Peyer's patch (tissue), 4 donors: ENCODE measurements around the gene WHRN.

Source experiments
- POLR2A ChIP-seq, 2 donors: fragments of 450-650 bp; IDR thresholded peaks; one replicate each; pipeline ENCODE4 v1.5.1; 2017; ENCODE audit warnings: antibody characterized with exemption in 2 of 2, mild to moderate bottlenecking in 2 of 2, moderate library complexity in 2 of 2
- TF ChIP-seq, protein P1 (sequence below), 6 experiments: fragments of 450-650 bp in 4 of 6; fragments of 200-600 bp in 2 of 6; sonication (generic) in 1 of 6; IDR thresholded peaks; one replicate each; pipeline ENCODE4 v1.5.1; 2017 to 2019; ENCODE audit warnings: antibody characterized with exemption in 6 of 6, mild to moderate bottlenecking in 3 of 6, moderate library complexity in 1 of 6

DNA sequence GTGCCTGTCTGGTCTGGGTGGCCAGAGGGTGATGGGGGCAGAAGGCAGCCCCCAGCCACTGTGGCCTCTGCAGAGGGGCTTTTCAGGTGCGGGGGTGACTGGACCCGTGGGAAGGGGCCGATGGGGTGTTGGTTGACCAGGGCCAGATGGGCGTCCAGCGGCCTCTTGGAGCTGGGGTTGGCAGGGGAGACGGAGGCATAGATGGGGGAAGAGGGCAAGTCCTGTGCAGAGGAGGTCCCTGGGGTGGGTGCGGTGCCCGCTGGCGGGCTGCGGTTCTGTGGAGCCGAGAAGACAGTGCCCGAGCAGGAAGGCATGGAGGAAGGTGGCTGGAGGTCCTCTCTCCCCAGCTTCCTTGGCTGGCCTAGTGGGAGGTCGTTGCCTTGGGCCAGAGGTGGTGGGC lies 98.8 kb downstream of the WHRN start:
- TF ChIP-seq, protein P1, sequence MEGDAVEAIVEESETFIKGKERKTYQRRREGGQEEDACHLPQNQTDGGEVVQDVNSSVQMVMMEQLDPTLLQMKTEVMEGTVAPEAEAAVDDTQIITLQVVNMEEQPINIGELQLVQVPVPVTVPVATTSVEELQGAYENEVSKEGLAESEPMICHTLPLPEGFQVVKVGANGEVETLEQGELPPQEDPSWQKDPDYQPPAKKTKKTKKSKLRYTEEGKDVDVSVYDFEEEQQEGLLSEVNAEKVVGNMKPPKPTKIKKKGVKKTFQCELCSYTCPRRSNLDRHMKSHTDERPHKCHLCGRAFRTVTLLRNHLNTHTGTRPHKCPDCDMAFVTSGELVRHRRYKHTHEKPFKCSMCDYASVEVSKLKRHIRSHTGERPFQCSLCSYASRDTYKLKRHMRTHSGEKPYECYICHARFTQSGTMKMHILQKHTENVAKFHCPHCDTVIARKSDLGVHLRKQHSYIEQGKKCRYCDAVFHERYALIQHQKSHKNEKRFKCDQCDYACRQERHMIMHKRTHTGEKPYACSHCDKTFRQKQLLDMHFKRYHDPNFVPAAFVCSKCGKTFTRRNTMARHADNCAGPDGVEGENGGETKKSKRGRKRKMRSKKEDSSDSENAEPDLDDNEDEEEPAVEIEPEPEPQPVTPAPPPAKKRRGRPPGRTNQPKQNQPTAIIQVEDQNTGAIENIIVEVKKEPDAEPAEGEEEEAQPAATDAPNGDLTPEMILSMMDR (IDR thresholded peaks at IDR 0.05): no peak
- no peak for TF ChIP-seq POLR2A (IDR thresholded peaks at IDR 0.05)
